Endothelial cell of umbilical vein (primary cell): ENCODE data around the gene SLC39A11. TPM values are rescaled to one million over a fixed set of nuclear protein-coding genes. Genes with fewer than 3 reads are reported as not detected.
"Not testable (repeated sequence)": the region's sequence is repeated elsewhere in the genome, so short reads cannot be mapped to it uniquely, and the experiment has no call there.

Experiments used
- BruUV-seq: library from RNA; stranded (reverse); fragments of 400-500 nt; replicated peaks from 2 replicates; lab custom pipeline; 2021; lab: Mats Ljungman, UMichigan
- CTCF ChIA-PET: fragments of 300-600, 350-600 bp; sonication (Branson Sonifier 250); formaldehyde crosslinking; loops from one replicate; lab custom pipeline; 2021; ENCODE audit warnings: antibody characterized with exemption, inconsistent platforms; lab: Charles Lee
- POLR2A ChIA-PET: fragments of 300-600, 350-600 bp; sonication (Branson Sonifier 250); formaldehyde crosslinking; loops from one replicate; lab custom pipeline; 2021; ENCODE audit warnings: antibody characterized with exemption, inconsistent platforms; lab: Charles Lee
- DNase-seq: peaks from one replicate; pipeline ENCODE4 v3.0.0-alpha.2; 2011; ENCODE audit warnings: low read depth, low spot score
- FAIRE-seq: peaks from 2 replicates; lab custom pipeline; 2011; peaks lifted over from hg19 to GRCh38; lab: Jason Lieb, UNC
- H2AFZ ChIP-seq: 2 replicates; pipeline ENCODE4 v1.6.0; 2012; ENCODE audit warnings: low read depth, low read length, control low read depth, inconsistent platforms
- H3K27ac ChIP-seq: 2 replicates; pipeline ENCODE4 v1.5.1; 2011; ENCODE audit warnings: low read depth, mild to moderate bottlenecking, control low read depth, low read length, moderate library complexity; ENCODE audit not compliant: insufficient read depth
- H3K27me3 ChIP-seq, 2 experiments: 2 replicates each; pipeline versions ENCODE4 v1.6.0 to v1.6.1; 2011; ENCODE audit warnings: low read length in 2 of 2, mixed read lengths in 1 of 2; ENCODE audit not compliant: control insufficient read depth in 2 of 2, insufficient read depth in 2 of 2
- H3K36me3 ChIP-seq, 2 experiments: 2 replicates in 1 of 2; 3 replicates in 1 of 2; pipeline ENCODE4 v1.5.1; 2011; ENCODE audit warnings: low read length in 2 of 2, mild to moderate bottlenecking in 1 of 2, moderate library complexity in 1 of 2; ENCODE audit not compliant: control insufficient read depth in 2 of 2, insufficient read depth in 2 of 2; ENCODE audit errors: extremely low read depth in 1 of 2
- H3K4me1 ChIP-seq: 3 replicates; pipeline ENCODE4 v1.5.1; 2011; ENCODE audit warnings: mild to moderate bottlenecking, low read length; ENCODE audit not compliant: control insufficient read depth, insufficient read depth; ENCODE audit errors: extremely low read depth
- H3K4me2 ChIP-seq: 2 replicates; pipeline ENCODE4 v1.6.1; 2011; ENCODE audit warnings: low read length, control low read depth, mixed read lengths; ENCODE audit not compliant: insufficient read depth
- H3K4me3 ChIP-seq, 3 experiments: fragments of 200-600 bp in 1 of 3; sonication (generic), shearing (Covaris generic) in 1 of 3; replicated peaks in 1 of 3; 2 replicates each; pipeline ENCODE4 v1.5.1; 2011 to 2016; ENCODE audit warnings: control low read depth in 3 of 3, low read length in 3 of 3, mild to moderate bottlenecking in 2 of 3, inconsistent platforms in 1 of 3, low read depth in 1 of 3, moderate library complexity in 1 of 3; ENCODE audit not compliant: insufficient read depth in 1 of 3
- H3K79me2 ChIP-seq: 2 replicates; pipeline ENCODE4 v1.6.0; 2012; ENCODE audit warnings: low read length, inconsistent platforms; ENCODE audit not compliant: control insufficient read depth, insufficient read depth
- H3K9ac ChIP-seq: replicated peaks from 2 replicates; pipeline ENCODE3; 2011; ENCODE audit warnings: low read length, control low read depth; ENCODE audit not compliant: insufficient read depth; ENCODE audit errors: extremely low read depth
- H3K9me1 ChIP-seq: replicated peaks from 3 replicates; pipeline ENCODE4 v1.6.0; 2011; ENCODE audit warnings: mild to moderate bottlenecking, low read length; ENCODE audit not compliant: control insufficient read depth, insufficient read depth; ENCODE audit errors: extremely low read depth
- H3K9me3 ChIP-seq: replicated peaks from 2 replicates; pipeline ENCODE4 v1.5.1; 2012; ENCODE audit warnings: low read length, inconsistent platforms; ENCODE audit not compliant: control insufficient read depth, insufficient read depth
- H4K20me1 ChIP-seq: replicated peaks from 2 replicates; pipeline ENCODE3; 2011; ENCODE audit warnings: mild to moderate bottlenecking, low read length; ENCODE audit not compliant: control insufficient read depth, insufficient read depth; ENCODE audit errors: extremely low read depth
- EZH2 ChIP-seq: IDR thresholded peaks from 2 replicates; pipeline ENCODE4 v1.6.1; 2012; ENCODE audit warnings: borderline replicate concordance, low read depth, mild to moderate bottlenecking, moderate library complexity, low read length, inconsistent platforms; ENCODE audit not compliant: severe bottlenecking
- GATA2 ChIP-seq: IDR thresholded peaks from 2 replicates; pipeline ENCODE4 v1.7.0; 2011; ENCODE audit warnings: low read depth, mild to moderate bottlenecking, moderate library complexity, mixed read lengths, low read length; ENCODE audit not compliant: insufficient read length, insufficient read depth
- JUN ChIP-seq: IDR thresholded peaks from 2 replicates; pipeline ENCODE4 v1.6.1; 2011; ENCODE audit warnings: borderline replicate concordance, low read depth; ENCODE audit not compliant: insufficient read length, insufficient read depth
- MYC ChIP-seq: IDR thresholded peaks from one replicate; pipeline ENCODE4 v1.6.1; 2011; ENCODE audit warnings: mild to moderate bottlenecking, low read depth, low read length
- POLR2A ChIP-seq: IDR thresholded peaks from 2 replicates; pipeline ENCODE4 v1.6.1; 2012; ENCODE audit warnings: low read depth, mild to moderate bottlenecking, control low read depth, low read length
- dilution Hi-C: fragments of 300-500 bp; cut with MboI; formaldehyde crosslinking; loops from one replicate; pipeline ENCODE4 v1.15.0; 2019; ENCODE audit warnings: low sequenced_read_pairs; ENCODE audit not compliant: extremely low pct_ligation_motif_present
- intact Hi-C: fragments of 100-400 bp; cut with micrococcal nuclease; formaldehyde crosslinking; loops from one replicate; pipeline ENCODE4 v1.10.0; 2022
- polyA plus RNA-seq, 4 experiments: library from polyadenylated mRNA; depleted of rRNA in 3 of 4; stranded (reverse) in 3 of 4; unstranded in 1 of 4; fragments of >200 nt; gene quantifications; 2 replicates each; pipeline versions ENCODE4 v1.2.1 to v1.2.3, GENCODE V29; 2011 to 2012; ENCODE audit warnings: missing spikeins in 1 of 4
- total RNA-seq: library from RNA; stranded (reverse); gene quantifications from 2 replicates; pipeline ENCODE4 v1.2.3, GENCODE V29; 2021
- TF ChIP-seq, protein P1 (sequence below): IDR thresholded peaks from 2 replicates; pipeline ENCODE4 v1.6.1; 2011; ENCODE audit not compliant: insufficient read depth, insufficient read length

The SLC39A11 gene
- total and polyA plus RNA-seq, 2 donors (not counting 3 experiments of a cell fraction or from before 2014, with no cell fraction given): 8.1 to 11.9 TPM

DNA sequence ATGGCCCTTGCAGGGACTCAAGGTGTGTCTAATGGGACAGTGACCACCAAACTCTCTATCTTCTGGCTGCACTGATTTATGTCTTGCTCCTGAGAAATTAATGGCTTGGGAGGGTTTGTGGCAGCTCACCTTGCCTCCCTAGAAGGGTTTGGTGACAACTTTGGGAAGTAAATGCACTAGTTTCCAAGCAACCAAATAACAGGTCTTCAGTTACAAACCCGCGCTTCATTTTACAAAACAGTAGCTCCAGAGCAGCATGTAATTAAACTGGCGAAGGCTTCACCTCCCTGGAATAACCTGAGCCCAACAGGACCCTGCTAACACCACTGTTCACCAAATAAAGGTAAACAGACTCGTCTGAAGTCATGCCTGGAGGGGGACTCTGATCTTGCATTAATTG is 318.3 kb downstream of the SLC39A11 start:
- CTCF ChIA-PET: interaction anchor here (0.9 to 1.1 kb wide), 2 partner anchors 10 to 32 kb away, joined by 3 read pairs; no protein-coding TSS in a partner anchor

DNA sequence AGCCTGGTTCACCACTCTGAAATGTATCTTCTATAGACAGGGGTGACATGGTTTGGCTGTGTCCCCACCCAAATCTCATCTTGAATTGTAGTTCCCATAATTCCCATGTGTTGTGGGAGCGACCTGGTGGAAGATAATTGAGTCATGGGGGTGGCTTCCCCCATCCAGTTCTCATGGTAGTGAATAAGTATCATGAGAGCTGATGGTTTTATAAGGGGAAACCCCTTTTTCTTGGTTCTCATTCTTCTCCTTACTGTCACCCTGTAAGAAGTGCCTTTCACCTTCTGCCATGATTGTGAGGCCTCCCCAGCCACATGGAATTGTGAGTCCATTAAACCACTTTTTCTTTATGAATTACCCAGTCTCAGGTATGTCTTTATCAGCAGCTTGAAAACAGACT is 319.3 kb downstream of the SLC39A11 start:
- H3K36me3 ChIP-seq, H3K4me1 ChIP-seq, FAIRE-seq, DNase-seq, intact Hi-C loops, H3K9me1 ChIP-seq, H3K9me3 ChIP-seq, H3K4me2 ChIP-seq, POLR2A ChIA-PET, H3K4me3 ChIP-seq, BruUV-seq, H3K27me3 ChIP-seq, dilution Hi-C loops, CTCF ChIA-PET, H3K79me2 ChIP-seq, H3K27ac ChIP-seq, H2AFZ ChIP-seq, H4K20me1 ChIP-seq, H3K9ac ChIP-seq: not testable (repeated sequence)

More for the DNA sequence above, 318.3 kb downstream of the SLC39A11 start:
- no peaks in the 10 kb centered on the region for H3K9me1 ChIP-seq
- DNase-seq (no peak), FAIRE-seq (no peak)
- intact Hi-C loops (no loop called here), dilution Hi-C loops (no loop called here)
- H3K9me3 ChIP-seq: no peaks in the 10 kb centered on the region
- TF ChIP-seq EZH2 (no peak), GATA2 (no peak), MYC (no peak), JUN (no peak), POLR2A (no peak)
- TF ChIP-seq, protein P1, sequence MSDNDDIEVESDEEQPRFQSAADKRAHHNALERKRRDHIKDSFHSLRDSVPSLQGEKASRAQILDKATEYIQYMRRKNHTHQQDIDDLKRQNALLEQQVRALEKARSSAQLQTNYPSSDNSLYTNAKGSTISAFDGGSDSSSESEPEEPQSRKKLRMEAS: no peak
- no peaks in the 10 kb centered on the region for H3K4me1 ChIP-seq
- POLR2A ChIA-PET: interaction anchor here (0.7 kb wide), 1 partner anchor 385 kb away, joined by 3 read pairs; no protein-coding TSS in a partner anchor
- no peaks in the 10 kb centered on the region for H3K79me2 ChIP-seq
- no peak overlapping the region for H3K27ac ChIP-seq
- no peak overlapping the region for H3K4me3 ChIP-seq
- no peak overlapping the region for H2AFZ ChIP-seq
- no TSS peak for BruUV-seq
- H3K9ac ChIP-seq: no peak overlapping the region
- H3K4me2 ChIP-seq: no peak overlapping the region
- no peaks in the 10 kb centered on the region for H3K27me3 ChIP-seq
- no peaks in the 10 kb centered on the region for H4K20me1 ChIP-seq
- no peaks in the 10 kb centered on the region for H3K36me3 ChIP-seq
